DOHH2 (cell line): Measurements from ENCODE around the gene NUP210.

Experiments used
- H3F3A ChIP-seq: fragments of 200-600 bp; sonication (generic), shearing (Covaris generic); 2 replicates; pipeline ENCODE4 v1.6.0; 2016; ENCODE audit warnings: antibody characterized with exemption, mild to moderate bottlenecking; ENCODE audit not compliant: control insufficient read depth, insufficient read depth
- H3K27ac ChIP-seq: fragments of 200-600 bp; sonication (generic); 2 replicates; pipeline ENCODE4 v1.5.1; 2014; ENCODE audit warnings: low read depth, mild to moderate bottlenecking, low read length, moderate library complexity
- H3K27me3 ChIP-seq: fragments of 200-600 bp; sonication (generic); 2 replicates; pipeline ENCODE4 v1.6.1; 2014; ENCODE audit warnings: mild to moderate bottlenecking, low read length, mixed read lengths; ENCODE audit not compliant: control insufficient read depth
- H3K36me3 ChIP-seq: fragments of 200-600 bp; sonication (generic); 2 replicates; pipeline ENCODE4 v1.6.1; 2014; ENCODE audit warnings: mild to moderate bottlenecking, low read length, moderate library complexity, mixed read lengths; ENCODE audit not compliant: control insufficient read depth
- H3K4me1 ChIP-seq: fragments of 200-600 bp; sonication (generic); 2 replicates; pipeline ENCODE4 v1.6.1; 2014; ENCODE audit warnings: mild to moderate bottlenecking, low read length, mixed read lengths; ENCODE audit not compliant: control insufficient read depth
- H3K4me2 ChIP-seq: fragments of 200-600 bp; sonication (generic); 2 replicates; pipeline ENCODE4 v1.6.0; 2014; ENCODE audit warnings: mild to moderate bottlenecking, low read length, moderate library complexity
- H3K4me3 ChIP-seq: fragments of 200-600 bp; sonication (generic); 2 replicates; pipeline ENCODE4 v1.5.1; 2014; ENCODE audit warnings: mild to moderate bottlenecking, low read length, mixed read lengths
- H3K79me2 ChIP-seq: fragments of 200-600 bp; sonication (generic); 2 replicates; pipeline ENCODE4 v1.6.1; 2014; ENCODE audit warnings: mild to moderate bottlenecking, low read length, mixed read lengths; ENCODE audit not compliant: control insufficient read depth
- H3K9me2 ChIP-seq: fragments of 200-600 bp; sonication (generic); replicated peaks from 2 replicates; pipeline ENCODE4 v1.6.1; 2014; ENCODE audit warnings: mild to moderate bottlenecking, low read length, mixed read lengths; ENCODE audit not compliant: control insufficient read depth
- H3K9me3 ChIP-seq: fragments of 200-600 bp; sonication (generic); 2 replicates; pipeline ENCODE4 v1.6.1; 2014; ENCODE audit warnings: antibody characterized with exemption, low read length, mixed read lengths; ENCODE audit not compliant: control insufficient read depth, insufficient read depth
- H4K20me1 ChIP-seq: fragments of 200-600 bp; sonication (generic); 2 replicates; pipeline ENCODE4 v1.6.0; 2014; ENCODE audit warnings: low read depth, mild to moderate bottlenecking, antibody characterized with exemption, low read length, moderate library complexity; ENCODE audit not compliant: control insufficient read depth, insufficient read depth
- CTCF ChIP-seq: fragments of 200-600 bp; sonication (generic); IDR thresholded peaks from one replicate; pipeline ENCODE4 v1.5.1; 2014; ENCODE audit warnings: antibody characterized with exemption, mild to moderate bottlenecking, low read depth, low read length; ENCODE audit not compliant: poor library complexity, severe bottlenecking
- EZH2phosphoT487 ChIP-seq: fragments of 200-600 bp; sonication (generic); IDR thresholded peaks from 2 replicates; pipeline ENCODE4 v1.6.1; 2017; ENCODE audit warnings: borderline replicate concordance, mild to moderate bottlenecking, antibody characterized with exemption, low read length, moderate library complexity, mixed read lengths

The NUP210 gene

GRCh38 chr3:13376091-13376490 is 44.0 kb downstream of the NUP210 start:
- Histone ChIP-seq H3K79me2 (peaks cover 2% of the 10 kb centered on the region), H4K20me1 (no peaks in the 10 kb centered on the region; the same call in 1 of the 2 replicates), H3F3A (no peaks in the 10 kb centered on the region), H3K9me3 (no peaks in the 10 kb centered on the region), H3K27ac (no peak overlapping the region), H3K27me3 (no peaks in the 10 kb centered on the region), H3K9me2 (no peaks in the 10 kb centered on the region), H3K4me2 (no peak overlapping the region), H3K36me3 (peaks cover 95% of the 10 kb centered on the region), H3K4me3 (no peak overlapping the region), H3K4me1 (no peaks in the 10 kb centered on the region)
- TF ChIP-seq CTCF (no peak), EZH2phosphoT487 (no peak)

GRCh38 chr3:13375464-13375863 is 44.7 kb downstream of the NUP210 start:
- no peak overlapping the region for H3K4me2 ChIP-seq
- no peaks in the 10 kb centered on the region for H3K9me2 ChIP-seq
- H4K20me1 ChIP-seq: no peaks in the 10 kb centered on the region; the same call in 1 of the 2 replicates
- H3K4me3 ChIP-seq: no peak overlapping the region
- TF ChIP-seq EZH2phosphoT487: no peak
- no peak for TF ChIP-seq CTCF
- H3F3A ChIP-seq: no peaks in the 10 kb centered on the region
- H3K79me2 ChIP-seq: peaks cover 2% of the 10 kb centered on the region; the same call in 1 of the 2 replicates
- no peak overlapping the region for H3K27ac ChIP-seq
- H3K4me1 ChIP-seq: no peaks in the 10 kb centered on the region
- H3K9me3 ChIP-seq: no peaks in the 10 kb centered on the region
- peaks cover 95% of the 10 kb centered on the region for H3K36me3 ChIP-seq
- no peaks in the 10 kb centered on the region for H3K27me3 ChIP-seq

- Histone ChIP-seq H4K20me1 (no peaks in the 10 kb centered on the region; the same call in 1 of the 2 replicates), H3K27ac (no peak overlapping the region), H3K27me3 (no peaks in the 10 kb centered on the region), H3K79me2 (peaks cover 2% of the 10 kb centered on the region; the same call in 1 of the 2 replicates), H3K9me2 (no peaks in the 10 kb centered on the region), H3K9me3 (no peaks in the 10 kb centered on the region), H3F3A (no peaks in the 10 kb centered on the region), H3K4me2 (no peak overlapping the region), H3K4me3 (no peak overlapping the region), H3K4me1 (no peaks in the 10 kb centered on the region), H3K36me3 (peaks cover 95% of the 10 kb centered on the region)
- no peak for TF ChIP-seq CTCF
- TF ChIP-seq EZH2phosphoT487: no peak
These were observed 46.0 kb downstream of the NUP210 start for GRCh38 chr3:13373975-13374586.
